ENCODE measurements around the gene ZFP36L2. TPM values are rescaled to one million over a fixed set of nuclear protein-coding genes. Genes with fewer than 3 reads are reported as not detected.

ZFP36L2 gene
- total and polyA plus RNA-seq, 9 donors: 115 to 369 (median 232) TPM

DNA sequence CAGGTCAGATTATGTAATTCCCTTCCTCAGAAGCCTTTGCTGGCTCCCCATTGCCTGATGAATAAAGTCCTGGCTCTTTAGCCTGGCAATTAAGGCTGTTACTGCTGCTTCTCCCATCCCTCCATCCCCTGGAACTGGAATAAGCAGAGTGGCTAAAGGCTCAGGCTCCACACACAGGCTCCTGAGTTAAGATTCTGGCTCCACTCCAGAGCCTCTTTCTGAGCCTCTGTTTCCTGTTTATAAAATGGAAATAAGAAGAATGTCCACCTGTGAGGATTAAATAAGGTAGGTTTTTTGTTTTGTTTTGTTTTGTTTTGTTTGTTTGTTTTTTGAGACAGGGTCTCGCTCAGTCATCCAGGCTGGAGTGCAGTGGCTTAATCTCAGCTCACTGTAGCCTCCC is 50.0 kb downstream of the ZFP36L2 start:
- H3K4me1 ChIP-seq (ENCODE audit: insufficient read depth): peaks cover 8% of the 10 kb centered on the region
- H3K27me3 ChIP-seq: no peaks in the 10 kb centered on the region
- no peak for TF ChIP-seq EP300 (IDR thresholded peaks at IDR 0.05)
- intact Hi-C loops (cut with DNase I): loop anchor here in 1 of 4 donors (5.0 kb wide), 1 partner anchor 41 kb away; no protein-coding TSS in a partner anchor
- no peak overlapping the region for H3K27ac ChIP-seq
- DNase-seq: no peak
- WGBS, 3 donors: 96 to 100% (median 98%) methylated on average over 1 of the region's 1 CpG
- no peaks in the 10 kb centered on the region for H3K36me3 ChIP-seq
- no peaks in the 10 kb centered on the region for H3K9me3 ChIP-seq
- no peak overlapping the region for H3K4me3 ChIP-seq

DNA sequence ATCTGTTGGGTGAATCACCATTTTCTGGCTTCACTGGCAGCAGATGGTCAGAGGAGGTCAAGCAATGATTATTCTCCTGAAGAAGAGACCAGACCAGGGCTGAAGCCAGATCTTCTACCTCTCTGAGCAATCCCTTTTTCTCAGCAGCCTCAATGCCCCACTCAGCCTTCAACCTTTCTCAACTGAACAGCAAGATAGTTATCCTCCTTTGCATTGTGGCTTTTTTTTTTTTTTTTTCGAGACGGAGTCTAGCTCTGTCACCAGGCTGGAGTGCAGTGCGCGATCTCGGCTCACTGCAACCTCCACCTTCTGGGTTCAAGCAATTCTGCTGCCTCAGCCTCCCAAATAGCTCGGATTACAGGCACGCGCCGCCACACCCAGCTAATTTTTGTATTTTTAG is 50.5 kb downstream of the ZFP36L2 start:
- H3K9me3 ChIP-seq: no peaks in the 10 kb centered on the region
- H3K27ac ChIP-seq: no peak overlapping the region
- H3K27me3 ChIP-seq: no peaks in the 10 kb centered on the region
- H3K36me3 ChIP-seq: no peaks in the 10 kb centered on the region
- no peak overlapping the region for H3K4me3 ChIP-seq
- TF ChIP-seq POLR2A (IDR thresholded peaks at IDR 0.05) (no peak), EP300 (IDR thresholded peaks at IDR 0.05) (no peak)
- TF ChIP-seq, protein P1, sequence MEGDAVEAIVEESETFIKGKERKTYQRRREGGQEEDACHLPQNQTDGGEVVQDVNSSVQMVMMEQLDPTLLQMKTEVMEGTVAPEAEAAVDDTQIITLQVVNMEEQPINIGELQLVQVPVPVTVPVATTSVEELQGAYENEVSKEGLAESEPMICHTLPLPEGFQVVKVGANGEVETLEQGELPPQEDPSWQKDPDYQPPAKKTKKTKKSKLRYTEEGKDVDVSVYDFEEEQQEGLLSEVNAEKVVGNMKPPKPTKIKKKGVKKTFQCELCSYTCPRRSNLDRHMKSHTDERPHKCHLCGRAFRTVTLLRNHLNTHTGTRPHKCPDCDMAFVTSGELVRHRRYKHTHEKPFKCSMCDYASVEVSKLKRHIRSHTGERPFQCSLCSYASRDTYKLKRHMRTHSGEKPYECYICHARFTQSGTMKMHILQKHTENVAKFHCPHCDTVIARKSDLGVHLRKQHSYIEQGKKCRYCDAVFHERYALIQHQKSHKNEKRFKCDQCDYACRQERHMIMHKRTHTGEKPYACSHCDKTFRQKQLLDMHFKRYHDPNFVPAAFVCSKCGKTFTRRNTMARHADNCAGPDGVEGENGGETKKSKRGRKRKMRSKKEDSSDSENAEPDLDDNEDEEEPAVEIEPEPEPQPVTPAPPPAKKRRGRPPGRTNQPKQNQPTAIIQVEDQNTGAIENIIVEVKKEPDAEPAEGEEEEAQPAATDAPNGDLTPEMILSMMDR (IDR thresholded peaks at IDR 0.05): no peak
- DNase-seq: no peak
- 98 to 100% (median 98%) methylated on average over 9 of the region's 9 CpGs for WGBS, 3 donors
- H3K4me1 ChIP-seq (ENCODE audit: insufficient read depth): peaks cover 8% of the 10 kb centered on the region
- intact Hi-C loops (cut with DNase I): loop anchor here in 1 of 4 donors (5.0 kb wide), 1 partner anchor 41 kb away; no protein-coding TSS in a partner anchor

- 0 to 2% (median 0%) methylated on average over 1 of the region's 1 CpG for WGBS, 3 donors
- Histone ChIP-seq H3K9me3 (no peaks in the 10 kb centered on the region), H3K4me3 (no peak overlapping the region), H3K4me1 (ENCODE audit: insufficient read depth) (peaks cover 8% of the 10 kb centered on the region), H3K36me3 (no peaks in the 10 kb centered on the region), H3K27ac (no peak overlapping the region), H3K27me3 (no peaks in the 10 kb centered on the region)
- intact Hi-C loops (cut with DNase I): loop anchor here in 1 of 4 donors (5.0 kb wide), 1 partner anchor 42 kb away; no protein-coding TSS in a partner anchor
- no peak for TF ChIP-seq POLR2A (IDR thresholded peaks at IDR 0.05)
- TF ChIP-seq, protein P1 (IDR thresholded peaks at IDR 0.05): no peak
- TF ChIP-seq EP300 (IDR thresholded peaks at IDR 0.05): no peak
- no peak for DNase-seq
Observed at GRCh38 chr2:43175020-43175441, 51.4 kb downstream of the ZFP36L2 start.

DNA sequence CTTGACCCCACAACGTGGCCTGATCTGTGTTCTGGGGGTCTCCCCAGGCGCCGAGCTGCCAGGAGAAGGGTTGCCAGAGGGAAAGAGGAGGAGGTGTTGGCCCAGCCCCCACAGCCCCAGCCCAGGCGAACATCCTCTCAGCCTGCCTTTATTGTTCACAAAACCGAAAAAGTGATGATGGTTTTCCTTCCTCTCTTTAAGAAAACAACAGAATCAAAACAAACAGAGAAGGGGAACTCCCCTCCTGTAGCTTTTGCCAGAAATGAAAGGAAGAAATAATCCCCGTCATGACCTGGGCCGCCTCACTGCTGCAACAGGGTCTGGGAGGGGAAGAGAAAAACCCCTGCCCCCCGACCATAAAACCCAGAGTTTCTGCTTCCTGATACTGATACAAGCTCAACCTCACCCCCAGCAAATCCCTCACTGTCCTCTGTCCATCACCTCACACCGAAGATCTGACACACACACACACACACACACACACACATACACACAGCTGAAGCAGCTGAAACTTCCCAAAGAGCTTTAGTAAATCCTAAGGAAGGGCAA is 52.0 kb downstream of the ZFP36L2 start:
- intact Hi-C loops (cut with DNase I): no loop called here
- Histone ChIP-seq H3K9me3 (no peaks in the 10 kb centered on the region), H3K4me1 (ENCODE audit: insufficient read depth) (peaks cover 8% of the 10 kb centered on the region), H3K36me3 (no peaks in the 10 kb centered on the region), H3K27me3 (no peaks in the 10 kb centered on the region), H3K27ac (no peak overlapping the region), H3K4me3 (no peak overlapping the region)
- no peak for TF ChIP-seq POLR2A (IDR thresholded peaks at IDR 0.05)
- TF ChIP-seq EP300 (IDR thresholded peaks at IDR 0.05): no peak
- TF ChIP-seq, protein P1 (IDR thresholded peaks at IDR 0.05): no peak
- WGBS, 3 donors: 76 to 77% (median 77%) methylated on average over 9 of the region's 9 CpGs
- no peak for DNase-seq
